ENCODE measurements around the gene PRSS50.

Gene PRSS50

DNA sequence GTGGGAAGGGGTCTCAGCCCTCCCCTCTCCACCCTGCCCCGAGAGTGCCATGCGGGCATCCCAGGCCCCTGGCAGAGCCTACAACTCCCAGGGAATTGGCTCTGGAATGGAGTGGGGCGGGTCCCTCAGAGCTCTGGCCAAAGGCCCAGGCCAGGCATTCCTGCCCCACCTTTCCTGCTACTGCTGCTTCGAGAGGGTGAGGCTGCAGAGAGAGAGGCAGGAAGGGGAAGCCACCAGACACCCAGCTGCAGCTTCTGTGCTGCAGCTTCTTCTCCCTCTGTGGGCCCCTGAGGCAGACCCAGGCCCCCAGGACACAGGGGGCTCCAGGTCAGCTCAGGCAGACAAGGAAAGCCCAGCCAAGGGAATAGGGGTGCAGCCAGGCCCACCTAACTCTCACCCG, 26.9 kb downstream of the PRSS50 start:
- DNase-seq: no peak

DNA sequence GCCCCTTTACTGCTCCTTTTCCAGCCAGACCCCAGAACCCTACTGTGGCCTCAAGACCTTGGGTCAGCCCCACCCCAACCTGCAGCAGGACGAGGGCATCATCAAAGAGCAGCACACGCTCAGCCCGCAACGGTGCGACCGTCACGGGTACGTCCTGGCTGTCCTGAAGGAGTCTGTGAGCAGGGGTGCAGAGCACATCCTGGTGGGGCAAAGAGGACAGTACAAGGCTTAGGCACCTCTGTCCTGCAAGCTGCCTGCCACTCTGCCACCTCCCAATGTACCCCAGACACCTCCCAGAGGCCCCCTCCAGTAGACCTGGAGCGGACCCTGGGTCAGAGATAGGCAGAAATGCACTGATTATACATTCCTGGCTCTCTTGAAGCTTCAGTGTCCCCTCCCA, 32.2 kb downstream of the PRSS50 start:
- no peak for DNase-seq

DNA sequence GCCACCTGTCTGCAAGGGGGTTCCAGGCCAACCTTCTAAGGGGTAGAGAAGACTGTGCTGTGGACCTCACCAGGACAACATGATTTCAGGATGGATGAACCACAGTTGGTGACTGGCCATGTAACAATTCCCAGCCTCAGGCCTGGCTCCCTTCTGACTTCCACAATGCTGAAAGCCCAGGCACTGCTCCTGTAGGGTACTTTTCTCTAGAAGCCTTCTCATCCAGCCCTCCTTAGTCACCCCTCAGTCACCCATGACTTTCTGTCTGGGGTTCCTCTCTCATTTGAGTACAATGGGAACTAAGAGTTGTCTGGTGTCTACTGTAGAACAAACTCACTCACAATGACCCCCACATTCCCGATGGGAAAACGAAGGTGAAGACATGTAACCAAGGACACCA, 32.8 kb downstream of the PRSS50 start:
- DNase-seq: no peak

DNA sequence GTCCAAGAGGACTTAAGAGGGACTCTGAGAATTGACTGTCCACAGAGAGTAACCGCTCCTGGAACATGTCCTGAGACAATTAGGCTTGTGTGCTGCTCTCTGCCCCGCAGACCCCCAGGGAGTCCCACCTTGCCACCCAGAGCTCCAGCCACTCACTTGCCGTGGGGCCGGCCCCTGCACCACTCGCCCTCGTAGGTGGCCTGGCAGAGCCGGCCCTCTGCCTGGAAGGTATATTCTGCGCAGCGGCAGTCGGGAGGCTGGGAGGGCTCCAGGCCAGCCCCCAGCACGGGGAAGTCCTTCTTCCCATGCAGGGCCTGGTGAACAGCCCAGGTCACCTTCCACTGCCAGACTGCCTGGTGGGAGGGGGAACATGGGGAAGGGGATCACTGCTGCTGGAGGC, 34.7 kb downstream of the PRSS50 start:
- DNase-seq: no peak

DNA sequence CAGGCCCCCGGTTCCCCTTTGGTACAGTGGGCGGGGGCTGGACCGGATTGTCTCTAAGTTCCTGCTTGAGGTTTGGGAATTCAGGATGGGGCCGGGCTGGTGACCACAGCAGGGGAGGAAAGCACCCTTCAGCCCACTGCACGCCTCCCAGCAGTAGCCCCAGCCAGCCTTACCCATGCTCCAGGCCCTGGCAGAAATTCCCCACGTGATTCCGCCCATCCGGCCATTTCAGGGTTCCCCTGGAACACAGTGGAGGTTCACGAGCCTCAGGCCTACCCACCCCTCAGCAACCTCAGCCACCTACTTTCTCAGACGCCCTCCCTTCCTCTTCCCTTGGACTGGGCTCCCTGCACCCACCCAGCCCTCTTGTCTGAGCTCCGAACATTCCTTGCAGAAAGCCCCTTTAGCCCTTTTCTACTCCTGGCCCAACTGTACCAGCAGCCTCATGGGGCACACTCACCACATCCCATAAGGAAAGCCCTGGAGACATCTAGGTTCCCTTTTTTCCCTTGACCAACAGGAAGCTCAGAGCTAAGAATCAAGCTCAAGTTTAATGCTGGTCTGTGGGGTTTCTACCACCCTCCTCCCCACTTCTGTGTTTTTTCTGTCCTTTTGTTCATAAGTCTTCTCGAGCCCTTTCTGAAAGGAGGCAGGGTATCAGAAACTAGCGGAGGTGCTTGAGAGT, 35.7 kb downstream of the PRSS50 start:
- no peak for DNase-seq

DNA sequence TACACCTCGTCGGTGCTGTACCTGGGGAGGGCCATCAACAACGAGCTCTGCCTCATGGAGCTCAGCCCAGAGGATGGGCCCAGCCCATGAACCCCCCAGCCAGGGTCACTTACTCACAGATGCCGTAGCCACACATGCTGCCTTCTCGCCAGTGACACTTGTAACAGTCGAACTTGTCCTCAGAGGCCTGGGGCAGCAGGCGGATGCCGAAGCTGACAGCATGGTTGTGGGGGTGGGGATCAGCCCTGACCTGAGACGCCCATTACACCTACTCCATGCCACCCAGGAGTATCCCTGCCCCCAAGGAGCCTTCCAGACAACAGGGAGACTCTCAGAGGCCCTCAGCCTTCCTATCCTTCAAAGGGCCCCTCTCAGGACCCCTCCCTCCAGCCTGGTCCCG, 36.3 kb downstream of the PRSS50 start:
- DNase-seq: no peak

DNA sequence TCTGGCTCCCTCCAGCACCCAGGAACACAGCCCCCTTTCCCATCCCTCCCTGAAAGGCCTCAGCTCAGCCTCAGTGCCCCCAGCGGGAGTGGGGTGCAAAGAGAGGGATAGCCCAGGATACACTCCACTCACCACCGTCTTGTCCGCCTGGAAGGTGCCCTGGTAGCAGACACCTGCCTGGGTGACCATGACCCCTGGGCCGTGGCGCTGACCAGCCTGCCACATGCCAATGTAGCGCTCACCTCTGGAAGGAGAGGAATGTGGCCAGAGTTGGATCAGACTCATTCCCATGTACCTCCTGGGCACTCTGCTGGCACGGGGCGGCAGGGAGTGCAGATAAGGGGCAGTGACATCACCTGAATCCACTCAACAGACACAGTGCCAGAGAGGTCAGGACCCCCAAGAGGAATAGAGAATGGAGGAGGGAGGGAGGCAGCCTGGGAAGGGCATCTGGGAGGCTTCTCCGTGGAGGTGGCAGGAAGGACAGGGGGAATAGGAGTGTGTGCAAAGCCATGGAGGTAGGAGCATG, 37.3 kb downstream of the PRSS50 start:
- no peak for DNase-seq

DNA sequence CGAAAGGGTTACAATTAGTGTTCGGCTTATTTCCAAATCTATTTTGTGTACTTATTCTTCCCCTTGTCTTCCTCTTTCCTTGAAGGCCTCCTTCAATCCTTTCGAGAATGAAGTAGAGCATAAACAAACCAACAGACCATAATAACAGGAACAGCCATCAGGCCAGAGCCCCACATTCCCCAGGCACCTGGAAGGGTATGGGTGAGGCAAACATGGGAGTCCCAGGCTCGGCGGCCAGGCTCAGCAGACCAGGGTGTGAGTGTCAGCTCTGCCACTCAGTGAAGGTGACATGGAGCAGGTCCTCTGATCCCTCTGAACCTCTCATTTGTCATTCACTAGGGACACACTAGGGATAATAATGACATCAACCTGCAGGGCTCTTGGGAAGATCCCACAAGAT, 38.0 kb downstream of the PRSS50 start:
- no peak for DNase-seq

DNA sequence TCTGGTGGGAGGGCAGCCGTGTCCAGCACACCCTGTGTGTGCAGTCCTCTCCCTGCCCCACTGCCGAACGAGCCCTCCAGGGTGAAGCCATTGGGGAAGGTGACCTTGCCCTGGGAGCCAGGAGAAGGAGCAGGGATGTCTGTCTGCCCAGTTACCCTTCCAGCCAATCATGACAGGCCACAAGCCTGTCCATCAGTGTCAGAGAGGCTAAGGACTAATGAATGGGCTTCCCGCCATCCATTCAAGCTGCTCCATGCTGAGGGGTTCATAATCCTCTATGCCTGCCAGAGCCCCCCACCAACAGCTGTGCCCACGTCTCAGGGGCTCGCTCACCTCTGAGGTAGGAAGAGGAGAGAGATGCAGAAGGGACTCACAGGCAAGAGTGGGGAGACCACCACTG, 39.4 kb downstream of the PRSS50 start:
- DNase-seq: no peak

DNA sequence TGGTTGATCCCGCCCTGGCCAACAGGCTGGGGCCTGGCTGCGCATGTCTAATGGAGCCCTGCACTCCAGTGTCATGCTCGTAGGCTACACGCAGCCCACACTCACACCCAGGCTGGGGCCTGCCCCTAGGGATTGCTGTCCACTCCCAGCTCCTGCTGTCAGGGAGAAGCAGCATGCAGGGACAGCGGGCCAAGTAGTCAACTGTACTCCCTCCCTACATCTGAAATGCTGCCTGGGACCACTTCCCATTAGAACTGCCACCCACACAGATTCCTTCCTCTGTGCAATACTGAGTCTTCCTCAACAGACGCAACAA, 40.3 kb downstream of the PRSS50 start:
- no peak for DNase-seq

DNA sequence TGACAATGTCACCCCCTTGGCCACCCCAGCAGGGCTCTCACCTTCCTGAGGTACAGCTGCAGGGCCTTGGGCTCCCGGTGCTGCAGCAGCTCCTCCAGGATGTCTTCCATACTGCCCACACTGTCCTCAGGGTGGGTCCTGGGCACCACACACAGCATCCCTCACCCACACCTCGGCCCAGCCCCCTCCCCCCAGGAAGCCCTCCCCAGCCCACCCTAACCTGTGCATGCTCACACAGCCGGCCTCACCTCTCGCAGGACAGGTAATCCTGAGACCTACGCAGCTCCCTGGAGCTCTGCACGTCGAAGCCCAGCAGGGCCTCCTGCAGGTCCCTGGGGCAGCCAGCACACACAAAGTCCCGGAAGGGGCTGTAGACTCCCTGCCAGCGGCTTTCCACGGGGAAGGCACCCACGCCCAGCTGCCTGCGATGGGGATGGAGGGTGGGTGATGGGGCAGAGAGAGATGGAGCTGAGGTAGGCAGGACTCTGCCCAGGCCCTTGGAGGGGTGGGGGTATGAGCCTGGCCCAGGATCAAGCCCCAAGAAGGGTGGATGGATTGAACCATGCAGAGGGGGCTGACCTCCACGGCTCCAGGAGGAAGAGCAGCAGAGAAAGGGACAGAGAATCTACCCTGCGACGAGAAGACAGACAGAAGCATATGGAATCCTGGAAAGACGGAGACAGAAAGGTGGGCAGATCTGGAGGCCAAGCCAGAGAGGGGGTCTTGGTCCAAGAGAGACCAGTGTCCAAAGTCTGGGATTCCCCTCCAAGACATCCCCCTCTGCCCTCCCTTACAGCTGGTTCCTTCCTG, 40.9 kb downstream of the PRSS50 start:
- DNase-seq: no peak

DNA sequence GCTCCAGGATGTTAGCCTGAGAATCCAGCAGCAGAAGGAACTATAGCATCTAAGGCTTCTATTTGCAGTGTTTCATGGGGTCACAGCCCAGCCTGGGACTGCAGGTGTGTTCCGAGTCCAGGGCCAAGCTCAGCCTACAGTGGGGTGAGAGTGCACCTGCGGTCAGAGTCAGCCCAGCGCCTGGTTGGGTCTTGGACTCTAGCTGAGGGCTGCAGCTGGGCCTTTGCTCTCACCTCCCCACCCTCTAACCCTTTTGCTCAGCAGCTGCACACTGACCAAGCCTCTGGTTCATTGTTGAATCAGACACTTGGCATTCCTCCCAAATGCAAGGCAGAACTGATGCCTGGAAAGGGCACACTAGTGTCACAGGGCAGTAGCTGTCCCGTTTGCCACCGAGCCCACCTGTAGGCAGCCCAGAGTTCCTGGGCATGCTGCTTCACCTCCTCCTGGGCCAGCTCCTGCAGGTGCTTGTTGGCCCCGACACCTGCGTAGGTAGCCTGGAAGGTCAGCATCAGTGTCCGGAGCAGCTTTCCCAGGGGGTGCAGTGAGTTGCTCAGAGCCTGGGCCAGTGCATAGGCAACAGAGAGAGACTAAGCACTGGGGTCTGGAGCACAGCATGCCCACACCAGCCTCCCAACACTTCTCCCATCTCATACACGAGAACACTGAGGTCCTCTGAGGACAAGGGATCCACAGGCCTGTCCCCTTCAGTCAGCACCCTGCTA, 41.7 kb downstream of the PRSS50 start:
- DNase-seq: no peak

DNA sequence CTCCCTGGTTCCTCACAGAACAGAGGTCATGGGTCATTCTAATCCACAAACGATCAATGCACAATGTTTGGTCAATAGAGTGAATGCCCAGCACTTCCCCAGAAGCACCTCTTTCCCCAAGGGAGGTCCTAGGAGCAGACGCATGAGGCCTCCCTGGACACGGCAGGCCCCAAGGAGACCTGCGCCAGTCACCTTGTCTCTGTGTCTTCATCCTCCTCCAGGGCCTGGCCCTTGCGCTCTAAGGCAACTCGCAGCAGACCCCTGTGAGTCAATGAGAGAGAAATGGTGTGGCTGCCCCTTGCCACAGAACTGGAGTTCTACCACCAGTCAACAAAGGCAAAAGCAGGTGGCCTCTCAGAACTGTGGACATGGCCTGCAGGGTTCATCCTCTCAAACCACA, 42.2 kb downstream of the PRSS50 start:
- DNase-seq: no peak

DNA sequence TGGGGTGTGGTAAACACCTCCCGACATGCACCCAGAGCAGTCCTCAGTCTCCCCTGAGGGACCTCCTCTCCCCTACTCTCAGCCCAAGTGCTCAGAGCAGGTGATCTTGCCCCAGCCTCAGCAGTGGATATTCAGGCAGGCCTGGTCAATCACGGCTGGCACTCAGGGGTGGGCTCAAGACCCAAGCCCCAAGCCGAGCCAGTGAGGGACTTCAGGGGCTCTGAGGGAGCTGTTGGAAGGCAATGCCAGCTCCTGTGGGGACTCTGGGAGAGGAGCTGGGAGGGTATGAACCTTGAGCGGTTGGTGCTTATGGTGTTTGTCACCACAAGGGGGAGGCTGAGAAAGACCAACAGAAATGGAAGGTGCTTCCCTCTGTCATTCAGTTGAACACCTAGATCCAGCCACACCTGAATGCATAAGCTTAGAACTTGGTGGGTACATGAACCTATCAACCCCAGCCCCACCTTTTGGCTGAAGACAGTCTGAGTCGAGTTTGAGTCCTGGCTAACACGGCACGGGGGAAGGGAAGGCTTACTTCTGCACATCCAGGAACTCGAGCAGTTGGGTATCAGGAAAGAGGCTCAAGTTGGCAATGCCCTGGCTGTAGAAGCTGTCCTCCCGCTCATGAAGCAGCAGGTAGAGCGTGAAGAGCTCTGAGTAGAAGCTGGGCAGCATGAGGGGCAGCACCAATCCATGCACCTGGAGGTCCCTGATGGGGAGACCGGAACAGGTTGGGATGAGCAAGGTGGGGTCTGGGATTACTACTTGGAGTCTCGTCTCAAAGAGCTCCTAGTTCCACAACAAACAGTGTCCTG, 43.4 kb downstream of the PRSS50 start:
- DNase-seq: no peak

DNA sequence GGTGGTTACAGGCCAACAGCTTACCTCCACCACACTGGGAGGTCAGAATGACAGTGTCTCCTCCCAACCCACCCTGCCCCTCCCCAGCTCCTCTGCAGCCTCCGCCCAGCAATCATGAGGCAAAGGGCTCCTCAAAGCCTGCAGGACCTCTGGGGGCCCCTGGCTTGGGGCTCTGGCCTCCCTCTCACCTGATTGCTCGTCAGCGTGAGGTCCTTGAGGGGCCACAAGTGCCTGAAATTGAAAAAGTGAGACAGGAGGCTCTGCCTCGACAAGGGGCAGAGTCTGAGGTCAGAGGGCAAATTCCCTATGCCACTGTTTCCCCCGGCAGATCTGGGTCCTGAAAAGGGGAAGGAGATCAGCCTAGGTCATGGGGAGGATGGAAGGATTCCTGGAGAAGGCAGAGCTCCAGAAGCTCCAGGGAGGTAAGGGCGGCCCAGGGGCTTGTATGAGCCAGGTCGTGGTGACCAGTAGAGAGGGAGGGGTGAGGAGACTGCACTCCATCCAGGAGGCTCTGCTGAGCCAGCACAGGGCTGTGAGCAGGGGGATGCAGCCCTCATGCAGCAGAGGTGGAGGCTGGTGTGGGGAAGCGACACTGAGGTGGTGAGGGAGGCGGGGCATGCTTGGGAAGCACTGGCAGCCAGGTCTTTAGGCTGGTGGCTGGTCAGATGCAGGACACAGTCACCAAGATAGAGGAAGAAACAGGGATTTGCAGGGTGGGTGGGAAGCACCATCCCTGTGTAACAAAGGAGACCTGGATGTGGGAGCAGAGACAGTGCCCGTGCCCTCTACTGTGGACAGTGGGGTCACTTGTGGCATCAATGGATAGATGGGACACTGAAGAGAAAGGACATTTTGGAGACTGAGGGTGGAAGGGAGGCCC, 44.3 kb downstream of the PRSS50 start:
- no peak for DNase-seq

DNA sequence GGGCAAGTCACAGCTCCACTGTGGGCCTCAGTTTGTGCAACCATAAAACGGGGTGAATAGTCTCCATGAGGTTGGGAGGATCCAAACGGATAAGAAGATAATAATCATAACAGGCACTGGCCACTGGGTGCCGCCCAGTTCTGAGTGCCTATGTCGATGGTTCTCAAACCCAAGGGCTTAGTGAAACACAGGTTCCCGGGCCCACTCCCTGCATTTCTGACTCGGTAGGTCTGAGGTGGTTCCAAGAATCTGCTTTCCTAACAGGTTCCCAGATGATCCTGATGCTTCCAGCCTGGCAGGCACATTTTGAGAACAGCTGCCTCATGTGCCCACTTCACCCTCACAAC, 45.3 kb downstream of the PRSS50 start:
- DNase-seq: no peak

DNA sequence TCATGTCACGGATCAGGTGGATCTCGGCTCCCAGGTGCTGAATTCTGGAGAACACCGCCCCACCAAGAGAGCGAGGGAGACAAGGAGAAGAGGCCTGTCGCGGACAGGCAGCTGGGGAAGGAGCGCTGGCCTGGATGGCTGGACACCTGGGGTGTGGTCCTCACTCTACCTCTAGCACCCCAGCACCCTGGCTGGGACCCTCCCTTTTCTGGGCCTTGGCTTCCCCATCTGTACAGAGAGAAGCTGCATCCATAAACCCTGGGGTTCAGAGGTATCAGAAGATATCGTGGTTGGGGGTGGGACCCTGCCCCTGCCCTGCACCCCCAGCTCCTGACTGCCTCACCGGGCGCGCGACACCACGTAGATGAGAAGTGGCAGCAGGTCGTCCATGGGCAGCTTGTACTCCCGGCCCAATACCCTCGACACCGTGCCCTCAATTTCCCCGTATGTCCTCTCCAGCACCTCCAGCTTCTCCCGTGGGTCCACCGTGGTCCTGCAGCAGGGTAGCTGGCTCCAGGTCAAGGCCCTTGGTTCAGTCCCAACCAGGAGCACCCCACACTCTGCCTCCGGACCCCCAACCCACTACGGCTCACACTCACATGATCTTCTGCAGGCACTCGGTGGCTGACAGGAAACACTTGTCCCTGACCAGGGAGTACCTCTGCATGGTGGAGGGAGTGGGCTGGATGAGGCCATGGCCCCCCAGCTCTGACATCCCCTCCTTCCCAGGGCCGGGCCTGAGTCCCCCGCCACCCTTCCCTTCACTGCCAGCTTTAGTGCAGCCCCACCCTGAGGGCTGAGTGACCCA, 45.9 kb downstream of the PRSS50 start:
- DNase-seq: no peak

DNA sequence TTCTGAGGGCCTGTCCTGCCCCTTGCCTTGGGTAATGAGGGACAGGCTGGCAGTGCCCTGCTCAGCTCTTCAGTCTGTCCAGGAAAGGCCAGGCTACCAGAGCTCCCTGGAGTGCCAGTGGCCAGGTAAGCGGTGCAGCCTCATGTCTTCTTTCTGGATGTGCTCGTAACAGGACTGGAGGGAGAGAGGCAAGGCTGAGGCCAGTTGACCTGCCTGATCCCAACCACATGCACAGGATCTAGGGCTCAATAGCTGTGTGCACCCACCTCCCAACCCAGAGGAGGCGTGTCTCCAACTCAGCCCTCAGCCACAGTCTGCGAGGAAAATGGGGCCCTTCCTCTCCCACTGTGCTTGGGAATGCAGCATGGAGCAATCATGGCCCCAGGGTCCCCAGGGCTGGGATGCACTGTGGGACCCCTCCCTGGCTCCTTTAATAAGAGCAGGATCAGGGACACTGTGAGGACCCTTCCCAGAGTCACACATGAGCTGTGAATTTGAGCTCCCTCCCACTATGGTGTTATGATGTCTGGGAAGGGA, 46.7 kb downstream of the PRSS50 start:
- no peak for DNase-seq

DNA sequence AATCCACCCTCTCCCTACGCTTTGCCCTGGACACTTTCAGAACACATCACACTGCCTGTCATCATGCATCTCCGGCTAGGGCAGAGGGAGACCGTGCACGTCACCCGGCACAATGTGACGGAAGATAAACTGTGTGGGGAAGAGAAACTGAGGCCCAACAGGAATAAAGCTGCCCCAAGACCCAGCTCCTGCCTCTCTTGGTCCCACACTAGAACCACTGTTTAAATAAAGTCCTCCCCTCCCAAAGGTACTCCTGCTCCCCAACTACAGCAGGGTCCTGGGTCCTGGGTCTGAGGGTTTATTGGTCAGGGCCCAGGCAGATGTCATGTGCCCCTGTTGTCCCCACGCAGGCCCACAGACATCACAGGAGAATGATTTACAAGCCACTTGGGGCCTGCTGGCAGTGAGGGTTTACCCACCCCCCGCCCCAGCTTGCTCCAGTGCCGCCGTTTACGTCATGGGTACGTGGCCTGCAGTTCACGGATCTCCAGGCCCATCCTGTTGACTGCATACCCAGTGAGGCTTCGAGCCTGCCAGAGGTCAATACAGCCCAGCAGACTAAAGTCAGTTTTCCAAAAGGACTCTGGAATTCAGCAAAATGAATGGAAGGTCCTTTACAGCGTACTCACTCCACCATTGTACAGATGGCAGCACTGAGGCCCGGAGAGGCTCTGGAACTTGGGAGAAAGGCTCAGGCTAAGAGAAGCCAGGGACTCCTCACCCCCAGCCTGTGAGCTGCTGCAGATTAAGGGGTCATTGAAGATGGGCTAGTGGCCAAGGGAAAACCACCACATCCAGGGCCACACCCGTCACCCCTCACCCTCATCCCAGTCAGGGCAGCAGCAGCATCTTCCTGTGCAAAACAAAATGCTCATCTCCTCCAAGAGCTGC, 47.4 kb downstream of the PRSS50 start:
- no peak for DNase-seq

Data from activated gamma-delta T cell treated with Interleukin-2 at 50 U/mL for 16 hours (primary cell).